Central memory CD4-positive, alpha-beta T cell (primary cell): ENCODE measurements around the gene AKR1A1.
"Not testable (repeated sequence)": the region's sequence is repeated elsewhere in the genome, so short reads cannot be mapped to it uniquely, and the experiment has no call there.

Experiments used
- DNase-seq: peaks from one replicate; pipeline ENCODE4 v3.0.0; 2022

Gene AKR1A1

GRCh38 chr1:45570631-45571030 lies 20.0 kb downstream of the AKR1A1 start:
- no peak for DNase-seq

- DNase-seq: no peak
Observed at GRCh38 chr1:45573231-45573804, 22.7 kb downstream of the AKR1A1 start.

GRCh38 chr1:45574105-45574626 lies 23.5 kb downstream of the AKR1A1 start:
- no peak for DNase-seq

GRCh38 chr1:45583264-45583665 lies 32.6 kb downstream of the AKR1A1 start:
- DNase-seq: peak; percentile 94

GRCh38 chr1:45583666-45584350 lies 33.2 kb downstream of the AKR1A1 start, which contains the start of gene NASP:
Gene NASP, plus strand, starts transcription at chr1:45584041. Its CDS starts 106 bp downstream, at chr1:45584147.
- peak; percentile 90 for DNase-seq

GRCh38 chr1:45584351-45585109 lies 33.9 kb downstream of the AKR1A1 start:
- DNase-seq: peak; percentile 87

- no peak for DNase-seq
Observed at GRCh38 chr1:45585110-45585426, 34.4 kb downstream of the AKR1A1 start.

GRCh38 chr1:45585496-45586075 lies 35.0 kb downstream of the AKR1A1 start:
- no peak for DNase-seq

- DNase-seq: no peak
Observed at GRCh38 chr1:45586769-45587168, 36.1 kb downstream of the AKR1A1 start.

- no peak for DNase-seq
Observed at GRCh38 chr1:45589861-45590260, 39.2 kb downstream of the AKR1A1 start.

GRCh38 chr1:45594412-45594811 lies 43.8 kb downstream of the AKR1A1 start:
- DNase-seq: no peak

GRCh38 chr1:45596765-45597164 lies 46.1 kb downstream of the AKR1A1 start:
- not testable (repeated sequence) for DNase-seq

- DNase-seq: no peak
Observed at GRCh38 chr1:45604239-45604638, 53.6 kb downstream of the AKR1A1 start.

GRCh38 chr1:45607404-45608074 lies 56.9 kb downstream of the AKR1A1 start:
- no peak for DNase-seq

GRCh38 chr1:45608175-45609156 lies 57.8 kb downstream of the AKR1A1 start:
- no peak for DNase-seq

GRCh38 chr1:45610589-45611226 lies 60.1 kb downstream of the AKR1A1 start:
- DNase-seq: no peak

- no peak for DNase-seq
Observed at GRCh38 chr1:45612941-45613579, 62.4 kb downstream of the AKR1A1 start.

- DNase-seq: no peak
Observed at GRCh38 chr1:45615885-45616284, 65.3 kb downstream of the AKR1A1 start.

- no peak for DNase-seq
Observed at GRCh38 chr1:45617618-45618017, 67.0 kb downstream of the AKR1A1 start.

GRCh38 chr1:45619149-45619921 lies 68.7 kb downstream of the AKR1A1 start:
- no peak for DNase-seq
